NCI-H2196 treated with DMSO at 0.1 percent for 48 hours (cell line): ENCODE data around the gene UBE4A.

Experiments
- DNase-seq: peaks from one replicate; lab custom pipeline; 2025; ENCODE audit not compliant: unreplicated experiment; lab: John Stamatoyannopoulos, UW

Gene UBE4A

DNA sequence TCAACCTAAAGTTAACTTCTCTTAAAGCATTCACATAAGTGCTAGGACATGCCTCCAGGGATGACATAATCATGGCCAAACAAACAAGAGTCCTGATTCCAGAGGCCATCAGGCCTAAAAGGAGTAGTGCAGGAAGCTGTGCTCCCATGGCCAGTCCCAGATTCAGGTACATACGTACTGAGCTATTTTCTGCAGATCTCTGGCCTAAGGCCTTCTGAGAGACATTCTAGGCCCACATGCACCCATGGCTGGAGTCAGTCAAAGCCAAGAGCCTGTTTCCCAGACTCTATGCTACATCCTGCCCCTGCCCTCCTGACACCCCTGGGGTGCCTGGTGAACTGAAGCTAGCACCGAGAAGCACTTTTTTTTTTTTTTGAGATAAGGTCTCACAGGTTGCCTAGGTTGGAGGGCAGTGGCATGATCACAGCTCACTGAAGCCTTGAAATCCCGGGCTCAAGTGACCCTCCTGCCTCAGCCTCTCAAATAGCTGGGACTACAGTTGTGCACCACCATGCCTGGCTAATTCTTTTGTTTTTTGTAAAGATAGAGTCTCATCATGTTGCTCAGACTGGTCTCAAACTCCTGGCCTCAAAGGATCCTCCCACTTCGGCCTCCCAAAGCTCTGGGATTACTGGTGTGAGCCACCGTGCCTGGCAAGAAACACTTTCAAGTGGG lies 17.4 kb upstream of the UBE4A start:
- no peak for DNase-seq

DNA sequence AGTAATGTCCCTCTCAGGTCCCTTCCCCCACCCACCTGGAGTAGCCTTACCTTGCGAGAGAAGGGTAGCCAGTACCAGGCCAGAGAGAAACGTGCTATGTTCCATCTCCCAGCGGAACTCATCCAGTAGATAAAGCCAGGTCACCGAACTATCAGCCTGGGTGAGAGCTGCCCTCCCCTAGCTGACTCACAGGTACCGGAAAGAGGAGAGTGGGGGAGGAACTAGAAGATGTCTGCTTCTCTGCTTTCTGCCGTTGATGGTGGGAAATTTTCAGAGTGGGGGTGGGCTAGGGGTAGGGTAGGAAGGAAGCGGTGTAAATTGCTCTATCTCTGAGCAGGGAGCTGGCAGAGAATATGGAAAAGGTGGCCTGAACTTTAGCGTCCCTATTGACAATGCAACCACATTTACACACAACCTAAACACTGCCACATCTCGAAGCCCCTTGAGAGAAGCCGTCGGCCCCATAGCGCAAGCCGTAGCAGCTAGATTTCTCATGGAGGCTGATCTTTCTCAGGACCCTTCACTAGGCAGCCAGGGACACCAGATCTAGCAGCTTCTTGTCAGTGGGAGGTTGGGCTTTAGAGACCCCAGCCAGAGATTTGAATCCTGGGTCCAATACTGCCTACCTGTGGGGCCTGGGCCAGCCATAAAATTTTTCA lies 16.8 kb upstream of the UBE4A start, which contains the start of gene CD3D:
Gene CD3D, minus strand, starts transcription at position 203 of the 659 bp plus-strand sequence. Its CDS starts 98 bp downstream, at position 105.
- no peak for DNase-seq

DNA sequence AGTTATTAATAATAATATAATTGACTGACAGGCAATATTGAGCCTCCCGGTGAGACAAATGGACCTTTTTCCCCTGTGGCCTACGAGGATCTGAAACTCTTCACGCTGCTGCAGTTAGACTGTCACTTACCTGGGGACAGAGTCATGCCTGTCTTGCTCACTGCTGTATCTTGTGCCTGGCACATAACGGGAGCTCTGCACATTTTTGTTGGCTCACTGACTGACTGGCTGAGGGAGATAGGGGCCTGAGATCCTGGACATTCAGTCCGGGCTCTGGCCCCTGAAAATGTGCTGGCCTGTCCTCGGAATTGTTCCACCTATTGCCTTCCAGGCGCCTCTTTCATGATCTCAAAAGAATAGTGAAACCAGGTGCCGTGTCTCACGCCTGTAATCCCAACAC lies 16.2 kb upstream of the UBE4A start:
- DNase-seq, result no peak

DNA sequence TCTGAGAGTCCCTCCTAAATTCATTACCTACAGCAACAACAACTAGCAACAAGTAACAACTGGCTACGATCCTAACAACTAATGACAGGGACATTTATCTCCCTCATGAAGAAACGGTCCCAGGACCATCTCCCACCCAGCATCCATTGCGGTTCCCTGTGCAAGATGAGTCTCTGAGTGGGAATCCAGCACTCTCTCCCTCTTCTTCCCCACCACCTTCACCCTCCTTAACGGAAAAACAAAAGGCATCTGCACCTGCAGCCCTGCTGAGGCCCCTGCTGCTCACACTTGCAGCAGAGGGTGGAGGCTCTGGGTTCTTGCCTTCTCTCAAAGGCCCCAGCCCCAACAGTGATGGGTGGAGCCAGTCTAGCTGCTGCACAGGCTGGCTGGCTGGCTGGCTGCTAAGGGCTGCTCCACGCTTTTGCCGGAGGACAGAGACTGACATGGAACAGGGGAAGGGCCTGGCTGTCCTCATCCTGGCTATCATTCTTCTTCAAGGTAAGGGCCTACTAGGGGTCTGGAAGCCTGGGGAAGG lies 15.4 kb upstream of the UBE4A start, which contains the start of gene CD3G:
Gene CD3G, plus strand, starts transcription at position 364 of the 535 bp plus-strand sequence. Its CDS starts 80 bp downstream, at position 444.
- no peak for DNase-seq

DNA sequence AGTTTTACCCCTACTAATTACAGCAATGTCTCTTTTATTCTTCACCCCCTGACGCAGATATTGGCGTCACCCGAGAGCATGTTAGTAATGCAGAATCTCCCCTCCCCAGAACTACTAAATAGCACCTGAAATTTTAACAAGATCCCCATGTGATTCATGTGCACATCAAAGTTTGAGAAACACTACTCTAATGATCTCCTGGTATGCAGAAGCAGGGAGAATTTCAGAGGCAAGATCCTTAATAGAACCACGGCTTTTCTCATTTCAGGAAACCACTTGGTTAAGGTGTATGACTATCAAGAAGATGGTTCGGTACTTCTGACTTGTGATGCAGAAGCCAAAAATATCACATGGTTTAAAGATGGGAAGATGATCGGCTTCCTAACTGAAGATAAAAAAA lies 9.9 kb upstream of the UBE4A start:
- DNase-seq, result no peak

DNA sequence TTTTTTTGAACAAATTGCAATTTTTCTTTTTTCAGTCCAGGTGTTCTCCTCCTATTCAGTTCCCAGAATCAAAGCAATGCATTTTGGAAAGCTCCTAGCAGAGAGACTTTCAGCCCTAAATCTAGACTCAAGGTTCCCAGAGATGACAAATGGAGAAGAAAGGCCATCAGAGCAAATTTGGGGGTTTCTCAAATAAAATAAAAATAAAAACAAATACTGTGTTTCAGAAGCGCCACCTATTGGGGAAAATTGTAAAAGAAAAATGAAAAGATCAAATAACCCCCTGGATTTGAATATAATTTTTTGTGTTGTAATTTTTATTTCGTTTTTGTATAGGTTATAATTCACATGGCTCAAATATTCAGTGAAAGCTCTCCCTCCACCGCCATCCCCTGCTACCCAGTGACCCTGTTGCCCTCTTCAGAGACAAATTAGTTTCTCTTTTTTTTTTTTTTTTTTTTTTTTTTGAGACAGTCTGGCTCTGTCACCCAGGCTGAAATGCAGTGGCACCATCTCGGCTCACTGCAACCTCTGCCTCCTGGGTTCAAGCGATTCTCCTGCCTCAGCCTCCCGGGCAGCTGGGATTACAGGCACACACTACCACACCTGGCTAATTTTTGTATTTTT lies 6.2 kb upstream of the UBE4A start:
- DNase-seq, result no peak

DNA sequence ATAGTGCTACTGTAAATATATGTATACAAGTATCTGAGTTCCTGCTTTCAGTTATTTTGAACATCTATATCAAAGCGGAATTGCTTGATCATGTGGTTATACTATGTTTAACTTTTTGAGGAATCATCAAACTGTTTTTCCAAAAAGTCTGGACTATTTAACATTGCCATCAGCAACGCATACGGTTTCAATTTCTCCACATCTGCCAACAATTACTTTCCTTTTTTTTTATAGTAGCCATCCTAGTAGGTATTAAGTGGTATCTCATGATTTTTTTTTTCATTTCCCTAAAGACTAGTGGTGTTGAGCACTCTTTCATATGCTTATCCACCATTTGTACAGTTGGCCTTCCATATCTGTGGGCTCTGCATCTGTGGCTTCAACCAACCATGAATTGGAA lies 1.3 kb upstream of the UBE4A start:
- no peak for DNase-seq

DNA sequence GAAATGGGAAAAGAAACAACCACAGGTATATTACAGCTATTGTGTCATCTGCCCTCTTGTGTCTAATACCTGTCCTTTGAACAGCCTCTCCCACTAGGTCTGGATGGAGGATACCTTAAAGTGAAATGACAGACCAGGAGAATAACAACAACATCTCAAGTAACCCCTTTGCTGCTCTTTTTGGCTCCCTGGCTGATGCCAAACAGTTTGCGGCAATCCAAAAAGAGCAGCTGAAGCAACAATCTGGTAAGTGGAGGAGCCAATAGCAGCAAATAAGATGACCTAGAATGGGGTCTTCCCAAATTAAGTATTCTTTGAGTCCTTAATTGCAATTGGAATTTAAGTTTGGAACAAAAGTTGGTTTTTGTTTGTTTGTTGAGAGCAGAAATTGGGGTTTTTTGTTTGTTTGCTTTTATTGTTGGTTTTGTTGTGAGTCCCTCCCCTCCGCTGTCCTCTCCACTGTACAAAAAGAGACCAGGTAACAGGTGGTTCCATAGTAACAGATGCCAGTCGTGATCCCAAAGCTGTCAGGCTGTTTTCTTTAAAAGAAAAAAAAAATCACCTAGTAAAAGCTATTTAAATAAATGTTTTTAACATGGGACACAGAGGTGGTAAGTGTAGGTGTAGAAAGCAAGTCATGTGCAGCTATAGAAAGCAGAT lies 5.7 kb downstream of the UBE4A start:
- no peak for DNase-seq

DNA sequence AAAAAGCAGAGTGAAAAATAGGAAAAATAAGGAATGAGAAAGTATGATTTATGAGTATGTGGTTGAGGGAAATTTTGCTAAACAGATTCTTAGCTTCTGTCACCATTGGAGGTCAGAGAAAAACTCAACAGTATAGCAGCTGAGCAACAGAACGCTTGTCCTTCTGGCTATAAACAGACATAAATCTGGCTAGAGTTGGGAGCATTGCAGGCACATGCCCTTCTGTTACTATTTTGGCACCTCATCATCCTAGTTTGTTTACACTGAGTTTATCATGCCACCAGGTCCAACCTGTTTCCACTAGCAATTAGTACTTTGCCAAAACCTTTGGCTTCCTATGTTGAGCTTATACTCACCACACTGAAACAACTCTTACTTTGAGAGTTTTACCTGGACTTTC lies 6.9 kb downstream of the UBE4A start:
- no peak for DNase-seq

DNA sequence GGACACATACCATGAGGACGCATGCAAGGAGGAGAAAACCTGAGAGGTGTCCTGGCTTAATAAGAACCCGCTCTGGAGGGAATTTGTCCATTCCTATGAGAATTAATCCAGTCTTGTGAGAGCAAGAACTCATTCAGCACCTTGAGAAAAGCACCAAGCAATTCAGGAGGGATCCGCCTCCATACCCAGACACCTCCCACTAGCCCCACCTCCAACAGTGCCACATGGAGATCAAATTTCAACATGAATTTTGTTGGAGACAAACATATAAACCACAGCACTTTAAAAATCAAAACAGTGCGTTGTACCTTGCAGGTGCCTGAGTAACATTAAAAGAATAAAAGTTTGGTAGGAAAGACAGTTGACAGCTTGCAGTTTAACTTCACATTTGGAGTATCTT lies 11.4 kb downstream of the UBE4A start:
- no peak for DNase-seq

DNA sequence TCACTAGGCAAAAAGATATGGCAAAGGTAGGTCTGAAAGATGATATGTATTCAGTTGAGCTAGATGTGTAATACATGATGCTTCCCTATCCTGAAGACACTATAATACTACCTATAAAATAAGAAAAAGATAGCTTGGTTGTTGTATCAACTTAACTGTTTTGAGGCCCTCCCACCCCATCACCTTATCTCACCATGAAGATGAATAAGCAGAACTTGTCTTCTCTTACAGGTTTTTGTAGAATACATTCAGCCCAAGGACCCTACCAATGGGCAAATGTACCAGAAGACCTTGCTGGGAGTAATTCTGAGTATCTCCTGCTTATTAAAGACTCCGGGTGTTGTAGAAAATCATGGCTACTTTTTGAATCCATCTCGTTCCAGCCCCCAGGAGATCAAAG lies 13.9 kb downstream of the UBE4A start:
- no peak for DNase-seq

DNA sequence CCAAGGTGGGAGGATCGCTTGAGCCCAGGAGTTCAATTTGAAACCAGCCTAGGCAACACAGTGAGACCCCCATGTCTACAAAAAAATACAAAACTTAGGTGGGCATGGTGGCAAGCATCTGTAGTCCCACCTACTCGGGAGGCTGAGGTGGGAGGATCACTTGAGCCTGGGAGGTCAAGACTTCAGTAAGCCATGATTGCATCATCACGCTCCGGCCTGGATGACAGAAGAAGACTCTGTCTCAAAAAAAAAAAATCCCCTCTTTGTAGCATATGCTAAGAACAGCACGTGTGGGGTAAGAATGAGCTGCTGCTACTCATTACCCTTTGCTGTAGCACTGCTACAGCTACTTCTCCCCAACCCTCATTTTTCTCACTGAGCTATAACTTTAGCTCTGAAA lies 14.5 kb downstream of the UBE4A start:
- no peak for DNase-seq

DNA sequence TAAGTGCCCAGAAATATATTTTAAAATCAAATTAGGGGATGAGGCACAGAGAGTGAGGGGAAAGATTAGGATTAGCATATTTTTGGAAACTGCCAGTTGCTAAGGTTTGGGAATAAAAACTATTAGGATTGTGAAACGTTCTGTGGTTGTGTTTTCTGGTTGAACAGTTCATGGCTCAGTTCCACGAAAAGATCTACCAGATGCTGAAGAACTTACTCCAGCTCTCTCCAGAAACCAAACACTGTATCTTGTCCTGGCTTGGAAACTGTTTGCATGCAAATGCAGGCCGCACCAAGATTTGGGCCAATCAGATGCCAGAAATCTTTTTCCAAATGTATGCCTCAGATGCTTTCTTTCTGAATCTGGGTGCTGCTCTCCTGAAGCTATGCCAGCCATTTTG lies 15.3 kb downstream of the UBE4A start:
- no peak for DNase-seq

DNA sequence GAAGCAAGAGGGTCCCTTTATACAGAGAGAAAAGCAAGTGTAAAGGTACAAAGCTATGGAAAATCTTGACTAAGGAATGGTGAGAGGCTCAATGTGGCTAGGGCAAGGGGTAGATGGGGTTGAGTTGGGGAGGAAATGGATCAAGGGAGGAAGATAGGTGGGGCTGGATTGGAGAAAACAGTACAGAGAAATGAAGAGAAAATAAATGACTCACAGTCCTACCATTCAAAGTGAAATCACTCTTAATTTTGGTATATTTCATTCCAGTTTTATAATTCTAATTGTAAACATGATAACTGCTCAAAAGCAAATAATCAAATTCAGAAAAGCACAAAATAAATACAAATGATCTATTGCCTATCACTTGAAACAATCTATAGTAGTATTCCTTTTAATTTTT lies 16.6 kb downstream of the UBE4A start:
- DNase-seq, result no peak

DNA sequence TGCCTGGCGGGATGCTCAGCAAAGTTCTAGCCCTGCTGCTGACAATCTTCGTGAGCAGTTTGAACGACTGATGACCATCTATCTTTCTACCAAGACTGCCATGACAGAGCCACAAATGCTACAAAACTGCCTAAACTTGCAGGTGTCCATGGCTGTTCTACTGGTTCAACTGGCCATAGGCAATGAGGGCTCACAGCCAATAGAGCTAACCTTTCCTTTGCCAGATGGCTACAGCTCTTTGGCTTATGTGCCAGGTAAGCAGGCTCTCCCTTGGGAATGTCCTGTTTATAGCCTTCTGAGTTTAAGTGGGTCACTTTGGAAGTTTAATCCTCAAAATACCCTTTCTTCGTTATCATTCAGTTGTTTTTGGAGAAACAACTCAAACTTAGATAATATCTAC lies 20.1 kb downstream of the UBE4A start:
- no peak for DNase-seq

DNA sequence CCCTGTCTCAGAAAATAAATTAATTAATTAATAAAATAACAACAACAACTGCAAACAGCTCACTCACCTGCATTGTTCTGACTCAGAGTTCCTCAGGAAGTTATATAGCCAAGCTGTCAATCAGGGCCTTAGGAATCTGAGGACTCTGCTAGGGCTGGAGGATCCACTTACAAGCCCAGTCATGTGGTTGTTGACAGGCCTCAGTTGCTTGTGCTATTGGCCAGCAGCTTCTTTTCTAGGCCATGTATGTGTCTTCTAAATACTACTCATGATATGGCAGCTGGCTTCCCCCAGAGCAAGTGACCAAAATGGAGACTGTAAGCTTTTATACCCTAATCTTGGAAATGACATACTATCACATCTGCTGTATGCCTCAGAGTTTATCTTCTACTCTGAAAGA lies 21.2 kb downstream of the UBE4A start:
- no peak for DNase-seq

DNA sequence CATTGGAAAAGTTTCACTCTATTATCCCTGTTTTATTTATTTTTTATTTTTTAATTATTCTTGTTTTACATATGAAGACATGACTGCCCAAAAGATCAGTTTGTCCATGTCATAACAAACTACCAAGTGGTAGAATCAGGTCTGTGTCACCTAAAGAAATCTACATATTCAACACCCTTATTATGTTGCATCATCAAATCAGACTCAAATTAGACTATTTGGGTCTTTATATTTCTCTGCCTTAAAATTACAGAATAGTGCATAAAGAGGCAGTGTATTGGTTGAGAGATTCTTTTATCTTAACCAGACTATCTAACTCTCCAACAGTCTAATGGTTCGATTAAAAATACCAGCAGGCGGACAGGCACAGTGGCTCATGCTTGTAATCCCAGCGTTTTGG lies 23.6 kb downstream of the UBE4A start:
- no peak for DNase-seq

DNA sequence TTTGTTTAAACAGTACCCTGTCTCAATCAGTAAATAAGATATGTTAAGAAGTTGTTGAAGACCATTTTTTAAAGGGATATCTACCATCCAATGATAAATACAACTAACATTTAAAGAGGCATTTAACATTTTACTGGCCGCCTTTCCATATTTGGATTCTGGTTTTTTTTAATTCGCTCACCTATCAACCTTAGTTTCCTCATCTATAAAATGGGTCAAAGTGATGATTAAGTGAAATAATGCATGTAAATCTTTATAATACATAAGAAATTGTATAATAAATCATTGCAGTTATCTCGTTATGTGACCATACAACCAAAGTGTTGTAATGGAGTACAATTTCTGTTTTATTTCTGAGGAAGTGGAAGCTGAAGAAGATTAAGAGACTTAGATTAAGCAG lies 24.3 kb downstream of the UBE4A start:
- no peak for DNase-seq

DNA sequence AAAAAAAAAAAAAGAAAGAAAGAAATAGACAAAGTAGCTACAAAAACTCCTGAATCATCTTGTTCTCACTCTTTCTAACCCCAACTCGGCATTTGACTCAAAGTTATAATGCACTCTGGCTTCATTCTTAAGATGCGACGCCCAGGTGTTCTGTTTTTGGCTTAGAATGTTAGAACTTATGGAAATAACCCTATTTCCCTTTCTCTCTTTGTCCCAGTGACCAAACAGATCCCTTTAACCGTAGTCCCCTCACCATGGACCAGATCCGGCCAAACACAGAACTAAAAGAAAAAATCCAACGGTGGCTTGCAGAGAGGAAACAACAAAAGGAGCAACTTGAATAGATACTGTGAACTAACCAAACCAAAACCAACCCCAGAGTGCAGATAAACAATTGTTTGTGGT lies 36.7 kb downstream of the UBE4A start:
- DNase-seq, result no peak

DNA sequence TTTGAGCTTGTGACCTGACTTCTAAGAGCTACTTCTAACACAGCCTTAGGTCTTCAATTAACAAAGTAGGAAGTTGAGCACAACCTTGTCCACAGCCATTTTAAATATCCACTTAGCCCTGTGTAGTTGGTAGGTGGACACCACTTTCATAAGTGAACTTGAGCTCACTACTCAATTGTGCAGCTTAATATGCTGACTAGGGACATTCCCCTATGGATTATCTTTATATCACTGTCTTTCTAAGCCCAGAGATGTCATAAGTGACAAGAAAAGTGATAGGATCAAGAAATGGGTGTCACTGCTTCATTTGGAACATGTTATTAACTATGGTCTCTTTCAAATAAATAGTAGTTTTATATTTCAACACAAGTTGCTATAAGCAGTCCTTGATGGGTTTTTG lies 38.0 kb downstream of the UBE4A start:
- DNase-seq, result no peak

DNA sequence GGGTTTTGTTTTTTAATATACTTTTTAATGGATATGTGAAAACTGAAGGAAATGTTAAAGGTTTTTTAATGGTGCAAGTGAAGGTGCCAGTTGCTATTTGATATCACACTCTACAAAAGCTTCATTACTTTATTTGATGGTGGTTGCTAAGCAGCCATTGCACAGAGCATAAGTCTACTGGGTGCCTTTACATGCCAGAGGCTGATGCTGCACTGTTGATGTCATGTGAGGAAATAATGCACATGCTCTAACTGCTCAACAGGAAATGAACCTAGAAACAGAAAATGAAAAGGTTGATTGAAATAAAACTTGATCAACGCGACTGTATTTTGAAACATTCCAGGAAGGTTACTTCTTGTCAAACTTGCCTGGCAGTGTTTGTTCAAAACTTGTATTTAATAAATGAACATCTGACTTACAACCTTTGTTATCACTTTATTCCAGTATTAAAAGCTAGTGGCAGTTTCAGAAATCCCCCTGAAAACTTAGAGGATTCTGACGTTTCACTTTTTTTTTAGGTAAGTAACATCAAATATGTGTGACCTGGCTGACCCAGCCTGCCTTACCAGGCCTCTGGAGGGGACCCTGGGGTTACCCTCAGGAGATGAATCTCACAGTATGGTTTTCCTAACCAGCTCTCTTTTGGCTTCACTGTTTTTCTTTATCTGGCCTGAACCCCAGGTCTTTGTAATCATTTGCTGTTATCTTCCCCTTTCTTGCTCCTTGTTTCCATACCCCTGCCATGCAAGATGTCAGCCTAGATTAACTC lies 39.6 kb downstream of the UBE4A start:
- no peak for DNase-seq
